ENCODE results near the gene DYNC2H1. TPM values are rescaled to one million over a fixed set of nuclear protein-coding genes. Genes with fewer than 3 reads are reported as not detected.

Gene DYNC2H1
- total RNA-seq, 1 experiment from 2014 or later = 28.9 TPM

GRCh38 chr11:103254123-103254522, 144.9 kb downstream of the DYNC2H1 start:
- Histone ChIP-seq H3K79me2 (ENCODE audit: low read length) (no peaks in the 10 kb centered on the region), H3K9me2 (replicated peaks; ENCODE audit: low read length) (no peaks in the 10 kb centered on the region), H3K36me3 (ENCODE audit: low read depth, low read length) (no peaks in the 10 kb centered on the region; the same call in 1 of the 2 replicates), H3K4me2 (ENCODE audit: low read length) (no peak overlapping the region), H4K20me1 (ENCODE audit: low read length) (no peaks in the 10 kb centered on the region), H3K9ac (ENCODE audit: low read length) (no peak overlapping the region), H3K27me3 (ENCODE audit: low read length) (no peaks in the 10 kb centered on the region), H3K4me3 (ENCODE audit: low read length) (no peak overlapping the region), H3F3A (ENCODE audit: low read length, unreplicated experiment) (no peaks in the 10 kb centered on the region), H3K27ac (ENCODE audit: low read length) (no peak overlapping the region), H2AFZ (ENCODE audit: low read length) (no peak overlapping the region), H3K4me1 (ENCODE audit: insufficient read depth, low read length) (no peaks in the 10 kb centered on the region), H3K9me3 (ENCODE audit: low read length) (no peaks in the 10 kb centered on the region)
- intact Hi-C loops (cut with micrococcal nuclease) = no loop called here
- TF ChIP-seq EZH2phosphoT487 (IDR thresholded peaks at IDR 0.05; ENCODE audit: borderline replicate concordance, low read length) (no peak), EZH2 (IDR thresholded peaks at IDR 0.05; ENCODE audit: low read length, unreplicated experiment) (no peak)
- TF ChIP-seq, protein P1, sequence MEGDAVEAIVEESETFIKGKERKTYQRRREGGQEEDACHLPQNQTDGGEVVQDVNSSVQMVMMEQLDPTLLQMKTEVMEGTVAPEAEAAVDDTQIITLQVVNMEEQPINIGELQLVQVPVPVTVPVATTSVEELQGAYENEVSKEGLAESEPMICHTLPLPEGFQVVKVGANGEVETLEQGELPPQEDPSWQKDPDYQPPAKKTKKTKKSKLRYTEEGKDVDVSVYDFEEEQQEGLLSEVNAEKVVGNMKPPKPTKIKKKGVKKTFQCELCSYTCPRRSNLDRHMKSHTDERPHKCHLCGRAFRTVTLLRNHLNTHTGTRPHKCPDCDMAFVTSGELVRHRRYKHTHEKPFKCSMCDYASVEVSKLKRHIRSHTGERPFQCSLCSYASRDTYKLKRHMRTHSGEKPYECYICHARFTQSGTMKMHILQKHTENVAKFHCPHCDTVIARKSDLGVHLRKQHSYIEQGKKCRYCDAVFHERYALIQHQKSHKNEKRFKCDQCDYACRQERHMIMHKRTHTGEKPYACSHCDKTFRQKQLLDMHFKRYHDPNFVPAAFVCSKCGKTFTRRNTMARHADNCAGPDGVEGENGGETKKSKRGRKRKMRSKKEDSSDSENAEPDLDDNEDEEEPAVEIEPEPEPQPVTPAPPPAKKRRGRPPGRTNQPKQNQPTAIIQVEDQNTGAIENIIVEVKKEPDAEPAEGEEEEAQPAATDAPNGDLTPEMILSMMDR (conservative IDR thresholded peaks at IDR 0.05; ENCODE audit: low read depth, low read length) = no peak
- ATAC-seq (no peak), DNase-seq (no peak)
- no TSS peak for BruUV-seq (replicated peaks)
- ChIA-PET POLR2A (ENCODE audit: unreplicated experiment) (no interaction called here), CTCF (no interaction called here)

GRCh38 chr11:103257360-103257759, 148.1 kb downstream of the DYNC2H1 start:
- Histone ChIP-seq H3K27me3 (ENCODE audit: low read length) (no peaks in the 10 kb centered on the region), H3K9me3 (ENCODE audit: low read length) (no peaks in the 10 kb centered on the region), H3K79me2 (ENCODE audit: low read length) (no peaks in the 10 kb centered on the region), H3K4me3 (ENCODE audit: low read length) (no peak overlapping the region), H2AFZ (ENCODE audit: low read length) (no peak overlapping the region), H3F3A (ENCODE audit: low read length, unreplicated experiment) (no peaks in the 10 kb centered on the region), H3K4me2 (ENCODE audit: low read length) (no peak overlapping the region), H3K9me2 (replicated peaks; ENCODE audit: low read length) (no peaks in the 10 kb centered on the region), H3K36me3 (ENCODE audit: low read depth, low read length) (peaks cover 3% of the 10 kb centered on the region; the same call in 1 of the 2 replicates), H3K27ac (ENCODE audit: low read length) (no peak overlapping the region), H4K20me1 (ENCODE audit: low read length) (no peaks in the 10 kb centered on the region), H3K4me1 (ENCODE audit: insufficient read depth, low read length) (no peaks in the 10 kb centered on the region), H3K9ac (ENCODE audit: low read length) (no peak overlapping the region)
- no peak for TF ChIP-seq EZH2 (IDR thresholded peaks at IDR 0.05; ENCODE audit: low read length, unreplicated experiment)
- TF ChIP-seq, protein P1 (conservative IDR thresholded peaks at IDR 0.05; ENCODE audit: low read depth, low read length) = peak; percentile 75
- BruUV-seq (replicated peaks) = no TSS peak
- POLR2A ChIA-PET (ENCODE audit: unreplicated experiment) = no interaction called here
- DNase-seq = peak; percentile 67
- CTCF ChIA-PET = no interaction called here
- peak; percentile 86 for ATAC-seq
- intact Hi-C loops (cut with micrococcal nuclease) = loop anchor here (1.0 to 5.0 kb wide), 3 partner anchors 190 to 344 kb away; no protein-coding TSS in a partner anchor

GRCh38 chr11:103266167-103266831, 157.1 kb downstream of the DYNC2H1 start:
- Histone ChIP-seq H3K27ac (ENCODE audit: low read length) (no peak overlapping the region), H3K9me3 (ENCODE audit: low read length) (no peaks in the 10 kb centered on the region), H4K20me1 (ENCODE audit: low read length) (no peaks in the 10 kb centered on the region), H2AFZ (ENCODE audit: low read length) (no peak overlapping the region), H3K4me3 (ENCODE audit: low read length) (no peak overlapping the region), H3K4me2 (ENCODE audit: low read length) (no peak overlapping the region), H3K36me3 (ENCODE audit: low read depth, low read length) (no peaks in the 10 kb centered on the region), H3F3A (ENCODE audit: low read length, unreplicated experiment) (no peaks in the 10 kb centered on the region), H3K9ac (ENCODE audit: low read length) (no peak overlapping the region), H3K27me3 (ENCODE audit: low read length) (no peaks in the 10 kb centered on the region), H3K4me1 (ENCODE audit: insufficient read depth, low read length) (no peaks in the 10 kb centered on the region), H3K79me2 (ENCODE audit: low read length) (no peaks in the 10 kb centered on the region), H3K9me2 (replicated peaks; ENCODE audit: low read length) (no peaks in the 10 kb centered on the region)
- CTCF ChIA-PET = no interaction called here
- BruUV-seq (replicated peaks) = no TSS peak
- POLR2A ChIA-PET (ENCODE audit: unreplicated experiment) = no interaction called here
- TF ChIP-seq EZH2 (IDR thresholded peaks at IDR 0.05; ENCODE audit: low read length, unreplicated experiment) (no peak), EZH2phosphoT487 (IDR thresholded peaks at IDR 0.05; ENCODE audit: borderline replicate concordance, low read length) (no peak)
- TF ChIP-seq, protein P1 (conservative IDR thresholded peaks at IDR 0.05; ENCODE audit: low read depth, low read length) = no peak
- DNase-seq (no peak), ATAC-seq (no peak)
- intact Hi-C loops (cut with micrococcal nuclease) = no loop called here

All from PC-3 (cell line).